HG03342 (cell line): ENCODE results near the gene BZW1.
"Not testable (repeated sequence)": the region's sequence is repeated elsewhere in the genome, so short reads cannot be mapped to it uniquely, and the experiment has no call there.

ENCODE experiments used
- ATAC-seq: cut with Tn5 transposase; IDR thresholded peaks from one replicate; pipeline ENCODE4 v1.9.1; 2021; ENCODE audit warnings: mild to moderate bottlenecking, moderate library complexity; ENCODE audit not compliant: unreplicated experiment

The BZW1 gene

DNA sequence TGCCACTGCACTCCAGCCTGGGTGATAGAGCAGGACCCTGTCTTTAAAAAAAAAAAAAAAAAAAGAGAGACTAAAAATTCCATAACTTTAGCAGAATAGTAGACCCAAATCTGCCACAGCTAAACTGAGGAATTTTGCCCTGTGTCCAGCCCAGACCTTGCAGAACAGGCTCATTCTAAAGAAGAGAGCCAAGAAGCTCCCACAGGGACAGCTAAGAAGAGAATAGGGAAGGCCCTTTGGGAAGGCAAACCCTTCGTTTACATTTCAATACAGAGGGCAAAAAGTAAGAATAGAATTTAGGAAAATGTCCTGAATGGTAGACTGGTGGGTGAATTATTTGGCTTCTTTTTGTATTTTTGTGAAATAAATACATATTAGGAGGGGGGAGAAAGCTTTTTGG lies 21.5 kb upstream of the BZW1 start:
- no peak for ATAC-seq

DNA sequence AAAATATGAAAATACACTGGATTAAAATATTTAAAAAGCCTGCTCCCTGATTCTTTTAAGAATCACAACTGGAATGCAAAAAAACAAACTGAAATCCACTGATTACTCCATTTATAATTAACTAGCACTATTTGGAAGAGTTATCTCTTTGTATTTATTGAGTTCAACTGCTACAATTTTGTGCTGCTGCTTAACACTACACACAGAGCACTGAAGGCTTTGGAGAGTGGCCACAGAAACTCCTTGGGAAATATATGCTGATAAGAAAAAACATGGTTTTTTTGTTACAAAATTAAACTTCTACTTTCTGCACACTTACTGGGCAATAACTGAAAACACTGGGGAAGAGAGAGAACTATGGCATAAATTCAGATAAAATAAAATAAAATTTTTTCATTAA lies 19.8 kb upstream of the BZW1 start:
- ATAC-seq = no peak

DNA sequence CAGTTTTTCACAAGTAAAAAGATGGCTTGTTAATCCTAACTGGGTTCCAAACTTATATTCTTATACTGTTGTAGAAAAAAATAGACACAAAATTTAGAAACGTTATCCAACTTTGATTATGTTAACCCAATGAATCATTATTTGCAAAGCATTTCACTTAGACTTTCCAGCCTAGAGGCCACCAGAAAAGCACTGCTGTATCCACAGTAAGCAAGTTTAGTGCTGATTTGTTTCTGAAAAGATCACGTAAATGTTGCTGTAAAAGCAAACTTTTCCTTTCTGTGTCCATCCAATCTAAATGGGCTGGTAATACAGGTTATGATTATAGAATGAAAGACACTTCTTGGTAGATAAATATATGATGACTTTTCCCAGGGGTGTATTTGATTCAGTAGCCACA lies 17.6 kb upstream of the BZW1 start:
- ATAC-seq = no peak

DNA sequence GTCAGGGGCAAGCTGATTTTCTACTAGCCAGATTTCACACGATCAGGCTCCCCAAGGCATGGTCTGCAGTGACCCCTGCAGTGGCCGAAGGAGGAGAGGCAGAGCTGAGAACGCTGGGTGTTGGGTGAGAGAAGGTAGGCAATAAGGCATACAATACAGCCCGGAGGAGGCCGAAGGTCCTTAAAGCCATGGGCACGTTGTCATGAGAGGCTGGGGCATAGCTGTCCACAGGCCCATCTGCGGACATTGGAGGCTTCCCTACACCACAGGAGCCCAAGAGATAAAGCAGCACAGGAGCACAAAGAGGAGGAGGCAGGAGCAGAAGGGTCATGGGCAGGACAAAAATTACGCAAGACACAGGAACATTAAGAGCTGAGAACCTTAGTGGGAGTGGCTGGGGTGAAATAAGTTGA lies 16.7 kb upstream of the BZW1 start:
- ATAC-seq = no peak

DNA sequence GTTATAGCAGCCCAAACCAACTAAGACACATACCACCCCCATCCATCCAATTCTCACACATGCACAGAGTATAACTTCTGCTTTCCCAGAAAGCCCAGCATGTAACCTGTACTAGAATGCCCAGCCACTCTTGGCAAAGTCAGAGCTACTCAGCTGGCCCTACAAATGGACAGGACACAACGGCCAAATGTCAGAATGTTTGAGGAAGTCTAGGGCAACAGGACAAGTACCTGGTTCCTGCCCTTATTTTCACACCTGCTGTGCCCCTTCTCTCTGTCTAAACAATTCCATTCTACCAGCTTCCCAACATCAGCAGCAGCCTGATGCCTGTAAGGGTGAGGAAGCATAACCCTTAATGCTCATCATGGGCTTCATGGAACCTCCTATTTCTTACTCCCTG lies 15.1 kb upstream of the BZW1 start:
- ATAC-seq = no peak

DNA sequence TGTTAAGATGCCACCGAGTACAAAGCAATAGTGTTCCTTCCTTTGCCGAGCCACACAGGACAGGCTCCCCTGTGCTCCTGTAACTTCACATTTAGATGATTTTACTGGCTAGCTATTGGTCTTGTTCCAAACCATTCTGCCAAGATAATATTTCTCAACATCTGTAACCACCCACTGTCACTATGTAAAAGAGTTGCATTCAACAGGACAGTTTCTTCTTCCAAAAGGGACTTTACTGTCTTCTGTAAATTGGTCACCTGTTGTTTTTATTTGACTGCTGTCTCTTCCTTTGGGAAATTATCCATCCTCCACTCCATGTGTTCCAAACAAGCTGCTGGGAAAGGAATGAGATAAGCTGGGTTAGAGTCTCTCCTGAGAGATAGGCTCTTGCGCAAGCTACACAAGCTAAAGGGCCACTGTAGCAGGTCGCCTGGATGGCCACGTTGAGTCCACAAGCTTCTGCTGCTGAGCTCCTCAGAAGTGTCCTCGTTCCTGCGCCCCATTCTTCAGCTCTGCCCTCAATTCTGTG lies 14.4 kb upstream of the BZW1 start:
- no peak for ATAC-seq

DNA sequence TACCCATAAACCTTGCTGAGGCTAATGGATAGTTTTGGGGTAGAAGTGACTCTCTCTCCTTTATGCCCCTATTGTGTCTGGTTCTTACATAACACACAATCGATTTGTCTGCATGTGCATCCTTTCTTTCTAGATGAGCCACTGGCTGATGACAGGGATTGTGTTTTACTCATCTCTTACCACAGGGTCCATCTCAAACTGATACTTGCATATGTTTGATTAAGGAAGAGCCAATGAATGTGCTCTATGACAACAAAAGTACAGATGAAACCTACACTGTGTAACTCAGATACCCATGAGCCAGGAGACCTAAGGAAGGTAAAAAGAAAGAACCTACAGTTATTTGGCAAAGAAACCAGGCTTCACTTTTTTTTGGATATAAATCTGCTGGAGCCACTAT lies 13.2 kb upstream of the BZW1 start:
- no peak for ATAC-seq

DNA sequence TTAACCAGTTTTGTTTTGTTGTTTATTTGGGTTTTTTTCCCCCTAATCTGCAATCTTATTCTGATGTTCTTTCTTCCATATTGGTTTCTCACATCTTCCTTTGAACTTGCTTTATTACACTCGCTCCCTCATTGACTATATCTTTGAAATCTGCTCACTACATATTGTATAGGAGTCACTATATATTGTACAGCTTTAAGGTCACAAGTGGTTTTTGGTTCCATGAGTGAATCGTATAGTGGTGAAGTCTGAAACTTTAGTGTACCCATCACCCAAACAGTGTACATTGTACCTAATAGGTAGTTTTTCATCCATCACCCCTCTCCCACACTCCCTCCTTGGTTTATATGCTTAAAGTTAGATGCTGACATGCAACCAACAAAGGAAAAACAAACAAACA lies 11.3 kb upstream of the BZW1 start:
- ATAC-seq = no peak

DNA sequence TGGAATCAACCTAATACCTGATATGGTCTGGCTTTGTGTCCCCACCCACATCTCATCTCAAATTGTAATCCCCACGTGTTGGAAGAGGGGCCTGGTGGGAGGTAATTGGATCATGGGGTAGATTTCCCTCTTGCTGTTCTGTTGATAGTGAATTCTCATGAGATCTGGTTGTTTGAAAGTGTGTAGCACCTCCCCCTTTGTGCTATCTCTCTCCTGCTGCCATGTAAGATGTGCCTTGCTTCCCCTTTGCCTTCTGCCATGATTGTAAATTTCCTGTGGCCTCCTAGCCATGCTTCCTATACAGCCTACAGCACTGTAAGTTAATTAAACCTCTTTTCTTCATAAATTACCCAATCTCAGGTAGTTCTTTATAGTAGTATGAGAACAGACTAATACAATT lies 10.3 kb upstream of the BZW1 start:
- not testable (repeated sequence) for ATAC-seq

DNA sequence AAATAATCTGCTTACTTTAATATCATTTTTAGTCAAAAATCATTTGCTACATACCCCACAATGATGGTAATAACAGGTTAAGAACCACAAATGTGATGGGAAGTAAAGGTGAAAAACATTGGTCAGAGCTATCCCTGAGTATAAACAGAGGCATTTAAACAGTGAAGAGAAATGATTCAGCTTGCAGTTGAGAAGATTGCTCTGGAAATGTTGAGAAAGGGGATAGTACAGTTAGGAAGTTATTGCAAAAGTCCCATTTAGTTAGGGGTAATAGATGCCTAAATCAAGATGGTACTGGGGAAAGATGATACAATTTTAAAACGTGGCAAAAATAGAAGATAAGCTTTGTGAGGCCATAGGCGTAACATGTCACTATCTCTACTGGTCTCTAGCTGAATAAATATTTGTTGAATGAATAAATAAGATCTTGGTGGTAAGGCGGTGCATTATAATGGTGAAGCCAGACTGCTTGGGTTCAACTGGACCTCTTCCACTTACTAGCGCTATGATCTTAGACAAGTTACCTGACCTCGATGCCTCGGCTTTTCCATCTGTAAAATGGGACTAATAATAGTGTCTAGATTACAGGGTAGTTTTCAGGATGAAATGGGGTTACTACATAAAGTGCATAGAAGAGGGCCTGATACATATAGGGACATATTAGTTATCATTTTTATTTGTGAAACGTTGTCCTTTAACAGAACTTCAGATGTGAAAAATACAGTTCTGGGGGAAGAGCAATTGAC lies 2.0 kb upstream of the BZW1 start:
- ATAC-seq = no peak

DNA sequence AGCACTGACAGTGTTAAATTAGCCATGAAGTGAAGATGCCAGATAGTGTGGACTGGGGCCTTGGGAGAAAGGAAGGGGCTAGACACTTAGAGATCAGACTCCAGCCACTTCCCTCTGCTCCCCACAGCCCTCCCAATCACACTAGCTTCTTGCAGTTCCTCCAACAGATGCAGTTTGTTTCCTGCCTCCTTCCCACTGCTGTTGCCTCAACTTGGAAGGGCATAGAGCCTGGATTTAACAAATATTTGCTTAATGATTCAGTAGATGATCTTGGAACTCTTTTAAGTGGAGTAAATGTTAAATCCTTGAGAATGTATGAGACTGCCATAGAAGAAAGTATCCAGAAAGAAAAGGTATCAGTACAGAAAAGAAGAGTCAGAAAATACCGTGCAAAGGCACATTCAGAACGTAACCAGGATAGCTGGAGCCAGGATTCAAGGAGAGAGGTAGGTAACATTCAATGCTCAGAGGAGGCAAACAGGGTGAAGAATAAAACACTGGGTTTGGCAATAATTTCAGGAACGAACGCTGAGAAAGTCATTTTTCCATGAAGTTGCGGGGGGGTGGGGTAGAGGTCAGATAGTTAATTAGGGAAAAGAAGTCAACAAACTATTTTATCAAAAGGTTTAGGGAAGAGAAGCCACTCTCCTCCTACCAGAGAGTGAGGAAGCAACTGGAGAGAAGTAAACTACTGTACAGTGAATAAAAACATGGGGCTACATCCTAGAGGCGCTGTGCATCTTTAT lies 1.3 kb upstream of the BZW1 start:
- ATAC-seq = no peak

DNA sequence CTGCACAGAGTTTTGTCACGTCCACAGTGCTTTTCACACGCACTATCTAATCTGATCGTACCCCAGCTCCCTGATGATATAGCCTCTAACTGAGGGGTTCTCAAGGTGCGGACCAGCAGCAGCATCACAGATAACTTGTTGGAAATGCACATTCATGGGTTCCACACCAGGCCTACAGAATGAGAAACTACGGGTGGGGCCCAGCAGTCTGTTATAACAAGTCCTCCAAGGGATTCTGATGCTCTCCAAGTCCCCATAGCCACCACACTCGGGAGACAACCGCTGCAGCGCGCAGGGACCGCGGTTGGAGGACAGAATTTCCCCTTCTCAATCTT lies 745 bp upstream of the BZW1 start:
- no peak for ATAC-seq

DNA sequence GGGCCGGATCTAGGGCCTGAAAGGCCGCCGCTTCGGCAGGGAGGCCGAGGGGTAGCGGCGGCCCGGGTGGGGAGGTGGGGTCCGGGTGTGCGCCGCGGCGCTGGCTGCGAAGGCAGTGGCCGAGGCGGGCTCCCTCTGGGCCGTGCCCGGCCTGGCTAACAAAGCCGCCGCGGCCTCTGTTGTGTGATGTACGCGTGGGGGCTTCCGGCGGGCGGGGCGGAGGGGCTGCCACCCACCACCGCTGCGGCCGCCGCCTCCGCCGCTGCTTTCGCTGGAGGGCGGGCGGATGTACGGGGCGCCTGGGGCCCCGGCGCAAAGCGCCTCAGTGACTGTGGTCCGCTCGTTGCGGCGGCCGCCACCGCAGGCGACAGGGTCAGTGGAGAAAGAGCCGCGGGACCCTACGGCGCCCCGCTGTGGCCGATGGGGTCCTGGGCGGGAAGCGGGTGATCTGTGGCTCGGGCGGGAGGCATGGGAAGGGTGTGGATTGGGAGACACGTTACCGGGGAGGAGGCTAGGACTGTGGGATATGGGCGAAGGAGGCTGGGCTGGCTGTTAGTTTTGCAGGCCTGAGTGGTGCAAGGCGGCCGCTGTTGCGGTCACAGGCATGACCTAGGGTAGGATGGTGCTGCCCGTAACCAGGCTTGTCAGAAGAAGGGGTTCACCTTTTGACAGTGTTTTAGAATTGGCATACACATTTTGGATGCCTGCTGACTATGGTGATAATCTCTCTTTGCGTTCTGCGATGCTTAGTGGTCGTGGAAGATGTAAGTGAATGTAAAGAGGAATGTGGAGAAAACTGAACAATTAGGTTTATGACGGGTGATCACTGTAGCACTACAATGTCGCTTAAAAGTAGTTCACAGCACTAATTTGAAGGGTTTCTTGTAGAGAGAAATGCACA lies 662 bp downstream of the BZW1 start:
- ATAC-seq = peak; percentile 33

DNA sequence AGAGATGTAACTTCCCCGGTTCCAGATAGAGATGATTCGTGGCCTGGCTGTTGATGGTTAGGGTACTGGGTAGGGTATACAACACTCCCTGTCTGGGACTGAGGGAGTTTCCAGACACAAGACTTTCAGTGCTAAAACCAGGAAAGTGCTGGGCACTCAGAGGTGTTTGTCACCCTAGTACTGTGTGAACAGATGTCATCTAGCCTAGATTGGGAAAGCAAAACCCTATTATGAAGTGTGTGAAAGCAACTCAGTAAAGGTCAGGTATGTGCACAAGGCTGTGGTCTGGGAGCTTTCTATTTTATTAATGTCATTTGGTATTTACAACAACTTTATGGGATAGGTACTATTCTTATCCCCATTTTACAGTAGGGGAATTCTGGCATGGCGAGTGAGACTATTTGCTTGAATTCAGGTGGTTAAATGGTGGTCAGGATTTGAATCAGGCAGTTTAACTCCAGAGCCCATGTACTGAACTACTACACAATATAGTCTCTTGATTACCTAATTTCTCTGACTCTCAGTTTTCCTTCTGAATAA lies 2.6 kb downstream of the BZW1 start:
- no peak for ATAC-seq

DNA sequence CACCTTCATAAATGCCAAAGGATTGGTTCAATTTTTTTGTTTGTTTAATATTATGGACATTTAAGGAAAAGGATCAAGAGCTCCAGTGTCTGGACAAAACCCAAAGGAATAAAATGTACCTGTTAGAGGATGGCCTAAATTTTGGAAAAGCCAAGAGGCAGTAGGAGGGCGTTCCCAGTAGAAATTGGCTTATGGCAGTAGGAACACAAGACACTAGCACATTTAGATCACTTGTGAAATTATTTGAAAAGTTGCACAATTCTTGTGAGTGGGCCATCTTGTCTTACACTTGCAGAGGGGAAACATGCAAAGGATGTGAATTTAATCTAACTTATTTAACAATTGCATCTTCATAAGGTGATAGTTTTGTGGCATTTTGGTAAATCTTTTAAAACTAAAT lies 3.2 kb downstream of the BZW1 start:
- no peak for ATAC-seq

DNA sequence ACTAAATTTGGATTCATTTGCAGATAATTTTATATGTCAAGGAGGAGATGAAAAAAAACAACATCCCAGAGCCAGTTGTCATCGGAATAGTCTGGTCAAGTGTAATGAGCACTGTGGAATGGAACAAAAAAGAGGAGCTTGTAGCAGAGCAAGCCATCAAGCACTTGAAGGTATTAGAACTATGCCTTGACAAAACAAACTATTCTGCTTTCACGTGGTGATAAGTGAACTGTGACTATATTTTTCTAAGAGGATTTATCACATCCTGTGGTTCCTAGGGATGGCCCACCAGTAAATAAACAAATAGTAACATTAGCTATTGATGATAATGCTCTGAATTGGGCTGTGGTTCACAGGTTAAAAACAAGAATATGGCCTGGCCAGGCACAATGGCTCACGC lies 7.0 kb downstream of the BZW1 start:
- ATAC-seq = not testable (repeated sequence)

DNA sequence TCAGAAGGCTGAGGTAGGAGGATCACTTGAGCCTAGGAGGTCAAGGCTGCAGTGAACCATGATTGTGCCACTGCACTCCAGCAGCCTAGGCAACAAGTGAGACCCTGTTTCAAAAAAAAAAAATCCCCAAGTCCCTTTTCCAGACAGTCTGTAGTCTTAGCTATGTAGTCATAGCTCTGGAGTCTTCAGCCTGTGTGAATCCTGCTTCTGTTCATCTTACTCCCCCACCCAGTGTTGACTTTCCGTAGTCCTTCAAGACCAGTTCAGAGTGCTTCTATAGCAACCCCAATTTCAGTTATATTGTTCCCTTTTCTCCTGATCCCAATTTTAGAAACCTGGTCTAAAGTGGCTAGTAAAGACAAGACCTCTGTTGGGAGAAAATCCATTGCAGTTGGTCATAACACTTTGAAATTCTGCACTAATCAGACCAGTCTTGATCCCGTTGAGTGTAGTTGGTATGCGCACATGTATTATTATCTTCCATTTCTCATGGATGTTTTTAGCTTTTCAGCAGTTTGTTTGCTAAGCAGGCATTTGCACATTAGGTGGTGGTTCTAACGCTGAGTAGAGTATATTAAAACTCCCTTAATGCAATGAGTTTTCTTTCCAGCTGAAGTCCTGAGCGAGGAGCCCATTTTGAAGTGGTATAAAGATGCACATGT lies 9.0 kb downstream of the BZW1 start:
- no peak for ATAC-seq

DNA sequence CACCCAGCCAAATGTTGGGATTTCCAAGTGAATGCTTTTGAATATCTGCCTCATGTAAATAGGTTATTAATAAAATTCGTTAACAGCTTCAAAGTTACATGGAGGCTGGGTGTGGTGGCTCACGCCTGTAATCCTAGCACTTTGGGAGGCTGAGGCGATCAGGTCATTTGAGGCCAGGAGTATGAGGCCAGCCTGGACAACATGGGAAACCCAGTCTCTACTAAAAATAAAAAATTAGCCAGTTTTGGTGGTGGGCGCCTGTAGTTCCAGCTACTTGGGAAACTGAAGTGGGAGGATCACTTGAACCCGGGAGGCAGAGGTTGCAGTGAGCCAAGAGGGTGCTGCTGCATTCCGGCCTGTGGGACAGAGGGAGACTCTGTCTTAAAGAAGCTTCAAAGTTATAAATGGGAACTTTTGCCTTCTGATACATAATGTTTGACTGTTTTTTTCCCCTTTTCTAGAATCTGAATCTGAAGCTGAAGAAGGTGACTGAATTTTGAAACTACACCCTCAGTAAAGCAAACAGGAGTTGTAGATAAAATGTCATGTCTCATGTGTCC lies 10.1 kb downstream of the BZW1 start:
- ATAC-seq = no peak

DNA sequence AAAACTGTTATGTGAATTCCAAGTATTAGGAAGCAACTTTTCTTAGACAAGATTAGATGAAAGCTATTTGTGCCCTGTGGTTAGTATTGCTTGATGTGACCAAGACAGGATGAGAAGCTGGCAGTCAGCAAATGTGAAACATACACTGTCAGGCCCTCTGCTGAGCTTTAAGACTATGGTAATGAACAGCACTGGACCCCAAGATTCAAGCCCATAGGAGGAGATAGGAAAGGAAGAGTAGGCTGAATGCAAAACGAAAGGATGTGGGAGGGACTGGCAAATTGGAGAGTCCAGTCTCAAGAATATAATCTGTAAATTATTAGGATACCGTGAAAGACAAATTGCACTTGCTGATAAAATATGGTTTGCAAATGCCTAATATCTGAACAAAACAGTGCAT lies 16.4 kb downstream of the BZW1 start:
- no peak for ATAC-seq

DNA sequence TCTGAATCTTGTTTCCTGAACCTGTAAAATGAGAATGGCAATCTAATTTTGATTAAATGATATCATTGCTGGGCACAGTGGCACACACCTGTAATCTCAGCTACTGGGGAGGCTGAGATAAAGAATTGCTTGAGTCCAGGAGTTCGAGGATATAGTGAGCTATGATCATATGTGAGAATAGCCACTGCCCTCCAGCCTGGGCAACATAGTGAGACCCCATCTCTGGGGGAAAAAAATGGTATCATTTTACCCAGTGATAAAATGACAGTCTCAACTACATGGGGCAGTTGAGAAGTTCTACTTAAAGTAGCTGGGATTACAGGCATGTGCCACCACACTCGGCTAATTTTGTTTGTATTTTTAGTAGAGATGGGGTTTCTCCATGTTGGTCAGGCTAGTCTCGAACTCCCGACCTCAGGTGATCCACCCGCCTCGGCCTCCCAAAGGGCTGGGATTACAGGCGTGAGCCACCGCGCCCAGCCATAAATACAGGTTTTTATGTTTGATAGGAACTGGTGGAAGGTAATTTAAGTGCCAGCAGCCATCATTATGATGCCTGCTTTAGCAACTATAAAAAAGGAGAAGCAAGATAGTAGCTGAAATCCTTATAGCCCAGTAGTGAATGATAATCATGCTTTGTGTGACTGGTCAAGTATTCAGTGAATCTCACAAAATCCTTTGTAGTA lies 17.0 kb downstream of the BZW1 start:
- ATAC-seq = no peak
